ENCODE results near the gene HDC.

Gene HDC

DNA sequence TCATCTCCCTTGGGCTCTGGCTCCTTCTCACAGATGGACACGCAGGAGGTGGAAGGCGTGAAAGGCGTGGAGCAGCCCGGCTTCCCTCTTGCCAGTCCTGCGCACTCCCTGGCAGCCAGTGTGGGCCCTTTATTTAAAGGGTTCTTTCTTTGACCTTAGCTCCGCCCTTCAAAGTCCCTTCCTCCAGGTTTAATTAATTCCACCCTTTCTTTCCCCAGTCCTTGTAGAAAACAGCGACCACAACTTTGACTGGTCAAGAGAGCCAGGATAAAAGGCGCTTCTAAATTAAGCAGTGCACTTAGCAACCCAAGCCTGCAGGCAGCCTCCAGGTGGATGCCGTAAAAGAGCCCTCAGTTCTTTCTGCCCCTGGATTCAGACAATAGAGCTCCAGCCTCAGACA, at the start of gene HDC:
Gene HDC, minus strand, starts transcription at position 107 of the 400 bp plus-strand sequence. Its CDS starts 103 bp downstream, at position 4.
- DNase-seq: no peak

DNA sequence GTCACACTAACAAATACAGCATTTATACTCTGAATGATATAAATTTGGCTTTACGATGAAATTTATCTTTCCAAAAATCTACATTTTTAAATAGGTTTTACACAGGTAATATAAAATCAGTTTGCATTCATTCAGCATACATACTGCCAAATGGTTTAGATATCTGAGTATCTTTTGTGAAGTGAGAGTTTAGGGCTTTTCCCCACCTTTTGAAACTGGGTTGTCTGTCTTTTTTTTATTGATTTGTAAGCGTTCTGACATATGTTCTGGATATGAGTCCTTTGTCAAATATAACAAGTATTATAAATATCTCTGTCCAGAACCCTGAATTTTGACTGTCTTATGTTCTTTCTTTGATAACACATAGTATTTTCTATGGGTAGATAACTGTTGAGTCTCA, 47.1 kb upstream of the HDC start:
- no peak for DNase-seq

GRCh38 chr15:50307799-50308198, 42.3 kb upstream of the HDC start:
- no peak for DNase-seq

DNA sequence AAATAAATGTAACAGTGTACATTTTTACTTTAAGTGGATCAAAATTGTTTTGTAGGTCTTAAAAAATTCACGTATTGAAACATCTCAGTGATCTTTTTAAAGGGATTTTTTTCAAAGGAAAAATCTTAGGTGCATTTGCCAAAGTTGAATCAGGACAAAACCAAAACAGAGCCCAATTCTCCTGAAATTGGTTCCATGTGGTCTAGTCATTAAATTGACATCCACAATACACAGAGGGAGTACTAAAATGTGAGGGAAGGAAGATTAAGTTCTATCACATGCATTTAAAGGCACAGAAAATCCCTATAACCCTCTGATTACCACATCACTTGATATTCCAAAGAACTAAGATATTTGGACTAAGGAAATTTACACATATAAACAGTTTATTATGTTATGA, 39.3 kb upstream of the HDC start:
- no peak for DNase-seq

GRCh38 chr15:50302581-50302980, 37.1 kb upstream of the HDC start:
- no peak for DNase-seq

- DNase-seq: no peak
Observed at GRCh38 chr15:50298340-50298739, 32.8 kb upstream of the HDC start.

DNA sequence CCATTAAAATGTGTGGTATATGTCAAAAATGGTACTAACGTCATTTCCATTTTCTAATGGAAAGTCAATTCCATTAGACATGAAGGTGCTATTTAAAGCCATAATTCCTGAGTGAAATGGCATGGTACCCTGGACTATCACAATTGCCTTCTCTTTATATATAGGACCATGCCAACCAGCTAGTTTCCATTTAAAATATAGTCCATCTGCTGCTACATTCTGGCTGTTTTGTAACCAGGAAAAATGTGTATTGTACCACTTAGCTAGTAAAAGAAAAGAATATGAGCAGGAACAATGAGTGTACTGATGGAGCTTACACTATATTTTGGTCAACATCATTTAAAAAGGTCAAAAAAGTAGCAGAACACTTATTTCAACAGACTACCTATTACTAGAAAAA, 30.4 kb upstream of the HDC start:
- no peak for DNase-seq

GRCh38 chr15:50289749-50290148, 24.2 kb upstream of the HDC start:
- DNase-seq: no peak

GRCh38 chr15:50287324-50288116, 22.0 kb upstream of the HDC start:
- no peak for DNase-seq

- DNase-seq: no peak
Observed at GRCh38 chr15:50281427-50281826, 15.9 kb upstream of the HDC start.

- DNase-seq: no peak
Observed at GRCh38 chr15:50280271-50280670, 14.7 kb upstream of the HDC start.

GRCh38 chr15:50278496-50278895, 13.0 kb upstream of the HDC start:
- DNase-seq: no peak

GRCh38 chr15:50277370-50277769, 11.8 kb upstream of the HDC start:
- DNase-seq: no peak

DNA sequence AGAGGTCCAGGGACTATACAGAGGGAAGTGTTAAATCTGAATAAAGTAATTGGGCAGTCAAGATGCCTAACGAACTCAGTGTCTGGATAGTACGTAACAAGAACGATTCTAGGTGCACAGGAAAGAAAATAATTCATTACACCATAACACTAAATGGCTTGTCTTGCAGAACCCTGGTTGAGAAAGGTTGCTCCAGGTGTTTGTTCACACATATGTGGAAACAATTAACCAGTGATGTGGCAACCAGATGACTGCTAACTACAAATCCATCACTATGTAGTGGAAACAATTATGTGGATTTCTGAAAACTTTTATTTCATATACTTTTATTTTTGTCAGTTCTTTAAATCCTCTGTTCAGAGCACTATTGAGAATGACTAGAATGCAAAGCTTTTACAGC, 10.4 kb upstream of the HDC start:
- no peak for DNase-seq

DNA sequence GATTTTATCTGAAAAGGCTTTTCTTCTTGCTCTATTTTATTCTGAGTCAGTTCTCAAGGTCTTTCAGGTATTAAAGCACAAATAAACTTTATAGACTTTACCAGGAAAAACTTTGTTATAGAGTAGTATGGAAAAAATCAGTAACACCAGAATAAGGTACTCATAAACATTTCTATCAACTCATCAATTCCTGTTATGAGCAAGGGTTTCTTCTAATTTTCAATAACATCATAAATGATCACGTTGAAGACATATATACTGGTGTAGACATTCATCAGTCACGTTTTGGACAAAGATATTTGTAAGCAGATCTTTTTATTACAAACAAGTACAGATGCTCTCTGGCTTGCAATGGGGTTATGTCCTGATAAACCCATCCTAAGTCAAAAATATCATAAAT, 9.6 kb upstream of the HDC start:
- no peak for DNase-seq

DNA sequence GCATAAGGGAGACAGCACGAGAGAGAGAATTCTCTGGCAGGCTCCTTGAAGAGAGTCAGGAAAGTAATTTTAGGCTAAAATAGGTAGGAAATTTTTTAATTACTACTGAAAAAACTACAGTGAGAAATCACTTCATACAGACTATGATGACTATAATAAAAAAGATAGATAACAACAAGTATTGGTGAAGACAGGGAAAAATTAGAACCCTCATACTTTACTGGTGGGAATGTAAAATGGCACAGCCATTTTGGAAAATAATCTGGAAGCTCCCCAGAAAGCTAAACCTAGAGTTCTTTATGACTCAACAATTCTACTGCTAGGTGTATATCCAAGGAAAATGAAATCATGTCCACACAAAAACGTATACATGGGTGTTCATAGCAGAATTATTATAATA, 2.1 kb upstream of the HDC start:
- DNase-seq: no peak

DNA sequence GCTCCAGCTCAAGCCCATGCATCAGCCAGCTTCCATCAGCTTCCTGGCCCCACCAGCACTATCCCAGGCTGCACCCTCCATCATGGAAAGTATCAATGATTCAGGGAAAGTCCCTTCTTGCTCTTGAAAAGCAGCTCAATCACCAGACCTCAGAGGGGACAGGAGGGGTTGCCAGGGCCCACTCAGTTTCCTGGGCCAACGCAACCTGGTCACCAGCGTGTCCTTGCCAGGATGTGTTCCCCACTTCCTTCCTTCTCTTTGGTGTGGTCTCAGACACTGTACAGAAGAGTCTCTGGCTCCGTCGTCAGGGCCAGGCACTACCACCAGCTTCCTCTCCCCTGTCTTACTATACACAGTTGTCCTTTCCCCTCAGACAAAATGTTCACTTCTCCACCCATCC, 3.0 kb downstream of the HDC start:
- DNase-seq: peak; percentile 13

- DNase-seq: no peak
Observed at GRCh38 chr15:50261981-50262380, 3.5 kb downstream of the HDC start.

DNA sequence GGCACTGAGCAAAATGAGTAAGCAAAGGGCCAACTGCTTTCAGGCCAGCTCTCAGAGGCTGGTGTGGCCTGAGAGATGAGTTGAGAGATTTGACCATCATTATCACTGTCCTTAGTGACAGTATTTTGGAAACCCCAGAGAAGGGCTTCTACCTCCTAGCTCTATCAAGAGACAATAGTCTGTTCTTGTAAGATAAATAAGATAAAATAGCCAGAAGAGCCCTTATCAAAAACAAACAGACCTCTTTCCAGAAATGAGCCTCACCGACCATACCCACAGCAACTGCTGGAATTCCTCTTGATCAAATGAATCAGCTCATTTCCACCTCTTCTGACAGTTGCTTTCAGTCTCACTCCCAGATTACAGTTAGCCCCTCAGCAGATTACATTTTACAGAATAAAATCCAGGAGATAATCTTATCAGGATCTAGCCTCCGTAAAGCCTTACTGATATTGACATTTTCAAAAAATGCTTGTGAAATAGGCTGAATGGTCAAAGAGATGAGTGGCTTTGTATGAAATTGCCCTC, 4.5 kb downstream of the HDC start:
- no peak for DNase-seq

- no peak for DNase-seq
Observed at GRCh38 chr15:50259276-50259675, 6.2 kb downstream of the HDC start.

DNA sequence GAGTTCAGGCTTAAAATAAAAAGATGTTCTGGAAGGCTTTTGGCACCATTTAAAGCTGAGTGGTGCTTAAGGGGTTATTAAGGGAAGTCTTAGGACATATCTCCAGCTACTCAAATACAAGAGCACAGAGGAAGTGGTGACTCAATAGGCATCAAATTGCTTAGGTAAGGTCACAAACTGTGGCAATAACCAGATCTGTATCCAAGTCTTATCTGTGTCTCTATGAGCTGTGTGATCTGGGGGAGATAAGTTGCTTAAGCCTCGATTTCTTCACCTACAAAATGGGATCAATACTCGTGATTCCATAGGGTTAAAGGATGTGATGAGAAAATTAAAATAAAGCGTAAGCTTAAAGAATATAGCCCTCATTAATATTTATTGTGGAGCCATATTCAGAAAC, 7.6 kb downstream of the HDC start:
- no peak for DNase-seq

- DNase-seq: no peak
Observed at GRCh38 chr15:50257332-50257731, 8.2 kb downstream of the HDC start.

GRCh38 chr15:50256188-50257041, 9.1 kb downstream of the HDC start:
- DNase-seq: no peak

DNA sequence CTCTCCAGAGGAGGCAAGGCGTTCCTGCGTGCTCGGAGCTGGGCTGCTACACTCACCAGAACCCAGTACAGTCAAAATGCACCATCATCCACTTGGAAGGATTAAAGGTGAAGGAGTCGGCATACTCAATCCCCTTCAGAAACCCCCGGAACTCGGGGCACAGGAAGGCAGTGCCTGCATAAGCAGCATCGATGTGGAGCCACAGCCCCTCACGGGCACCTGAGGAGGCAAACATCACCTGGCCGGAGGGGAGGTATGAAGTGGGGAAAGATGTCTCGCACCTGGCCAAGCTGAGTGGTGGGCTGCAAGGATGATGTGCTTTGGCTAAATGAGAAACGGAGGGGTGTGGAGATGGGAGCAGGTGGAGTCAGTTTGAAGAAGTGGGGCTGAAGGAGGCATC, 13.0 kb downstream of the HDC start:
- DNase-seq: no peak
